Tibial nerve (tissue), 4 donors: ENCODE measurements around the gene SLC12A7.

Source experiments
- CTCF ChIP-seq, 5 experiments: fragments of 200-600 bp in 3 of 5; fragments of 450-650 bp in 2 of 5; sonication (generic) in 3 of 5; IDR thresholded peaks; one replicate each; pipeline ENCODE4 v1.5.1; 2016 to 2019; ENCODE audit warnings: antibody characterized with exemption in 5 of 5, mild to moderate bottlenecking in 3 of 5, moderate library complexity in 2 of 5
- EP300 ChIP-seq, 2 donors: sonication (generic); formaldehyde crosslinking; IDR thresholded peaks; one replicate each; pipeline ENCODE4 v1.6.1; 2017; ENCODE audit warnings: antibody characterized with exemption in 2 of 2, mild to moderate bottlenecking in 1 of 2
- POLR2A ChIP-seq, 2 donors: fragments of 450-650 bp; IDR thresholded peaks; one replicate each; pipeline ENCODE4 v1.6.1; 2017; ENCODE audit warnings: antibody characterized with exemption in 2 of 2, mild to moderate bottlenecking in 2 of 2, moderate library complexity in 2 of 2

- TF ChIP-seq CTCF (IDR thresholded peaks at IDR 0.05) = no peak
- no peak for TF ChIP-seq POLR2A (IDR thresholded peaks at IDR 0.05)
- TF ChIP-seq EP300 (IDR thresholded peaks at IDR 0.05) = no peak
Observed at GRCh38 chr5:1118231-1118698, 6.4 kb upstream of the SLC12A7 start.
